ENCODE measurements around the gene MGMT. TPM values are rescaled to one million over a fixed set of nuclear protein-coding genes. Genes with fewer than 3 reads are reported as not detected.

The MGMT gene
- polyA plus RNA-seq, 4 donors: 9.8 to 22.4 (median 17.9) TPM

DNA sequence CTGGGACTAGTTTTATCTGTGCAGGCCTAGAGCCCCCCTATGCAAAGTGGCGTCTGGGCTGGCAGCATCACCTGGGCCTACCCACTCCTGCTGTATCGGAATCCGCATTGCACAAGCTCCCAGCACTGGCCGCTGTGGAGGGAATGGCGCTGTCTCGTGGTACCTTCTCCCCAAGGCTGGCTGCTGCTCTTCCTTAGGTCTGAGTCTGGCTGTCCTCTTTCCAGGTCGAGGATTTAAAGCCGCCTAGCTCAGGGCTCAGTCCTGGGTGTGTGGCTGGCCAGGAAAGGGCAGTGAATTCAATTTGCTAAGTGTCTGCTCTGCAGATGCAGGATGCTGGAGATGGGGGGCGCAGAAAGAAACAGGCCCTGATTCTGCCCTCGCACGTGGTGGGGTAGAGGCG lies 44.7 kb downstream of the MGMT start:
- DNase-seq (no peak), FAIRE-seq (no peak)
- Histone ChIP-seq H3K4me3 (ENCODE audit: low read depth in 1 of 3, low read length in 3 of 3) (no peak overlapping the region), H3K9me3 (ENCODE audit: control insufficient read depth in 2 of 2, insufficient read depth in 1 of 2, low read depth in 1 of 2, low read length in 1 of 2) (peaks cover 0 to 33% of the 10 kb centered on the region in 2 donors), H3K4me1 (ENCODE audit: control insufficient read depth in 3 of 3, insufficient read depth in 2 of 3, low read depth in 1 of 3, low read length in 2 of 3) (peaks cover 0 to 2% (median 0%) of the 10 kb centered on the region in 3 donors), H3K27me3 (ENCODE audit: control insufficient read depth in 3 of 3, insufficient read depth in 3 of 3, low read length in 3 of 3) (no peaks in the 10 kb centered on the region), H3K36me3 (ENCODE audit: control insufficient read depth in 3 of 3, insufficient read depth in 2 of 3, low read depth in 1 of 3, low read length in 3 of 3) (peaks cover 0 to 3% (median 0%) of the 10 kb centered on the region in 3 donors), H3K27ac (ENCODE audit: low read depth in 1 of 3, low read length in 2 of 3) (no peak overlapping the region)
- 95 to 96% (median 95%) methylated on average over 12 of the region's 12 CpGs for WGBS, 3 donors

DNA sequence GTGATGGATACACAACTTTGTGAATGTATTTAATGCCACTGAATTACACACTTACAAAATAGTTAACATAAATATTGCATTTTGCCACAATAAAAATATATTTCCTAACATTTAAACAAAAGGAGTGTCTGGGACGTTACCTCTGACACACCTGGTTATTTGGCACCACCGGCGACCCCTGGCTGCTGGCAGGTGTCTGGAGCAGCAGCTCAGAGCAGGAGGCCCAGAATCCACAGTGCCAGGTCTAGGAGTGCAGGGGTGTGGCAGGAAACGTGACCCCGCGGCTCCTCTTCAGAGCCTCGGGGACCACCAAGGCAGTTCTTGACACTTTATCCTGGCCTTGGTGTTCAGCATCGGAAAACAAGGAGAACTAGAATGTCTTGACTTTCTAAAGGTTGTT lies 46.3 kb downstream of the MGMT start:
- H3K9me3 ChIP-seq (ENCODE audit: control insufficient read depth in 2 of 2, insufficient read depth in 1 of 2, low read depth in 1 of 2, low read length in 1 of 2): peaks cover 0 to 24% of the 10 kb centered on the region in 2 donors
- DNase-seq: no peak
- peaks cover 0 to 2% (median 0%) of the 10 kb centered on the region in 3 donors for H3K4me1 ChIP-seq (ENCODE audit: control insufficient read depth in 3 of 3, insufficient read depth in 2 of 3, low read depth in 1 of 3, low read length in 2 of 3)
- no peak overlapping the region for H3K27ac ChIP-seq (ENCODE audit: low read depth in 1 of 3, low read length in 2 of 3)
- no peak overlapping the region for H3K4me3 ChIP-seq (ENCODE audit: low read depth in 1 of 3, low read length in 3 of 3)
- whole genome bisulfite sequencing, 3 donors: 65 to 74% (median 67%) methylated on average over 8 of the region's 8 CpGs
- no peaks in the 10 kb centered on the region for H3K27me3 ChIP-seq (ENCODE audit: control insufficient read depth in 3 of 3, insufficient read depth in 3 of 3, low read length in 3 of 3)
- FAIRE-seq: no peak
- peaks cover 0 to 7% (median 0%) of the 10 kb centered on the region in 3 donors for H3K36me3 ChIP-seq (ENCODE audit: control insufficient read depth in 3 of 3, insufficient read depth in 2 of 3, low read depth in 1 of 3, low read length in 3 of 3)

DNA sequence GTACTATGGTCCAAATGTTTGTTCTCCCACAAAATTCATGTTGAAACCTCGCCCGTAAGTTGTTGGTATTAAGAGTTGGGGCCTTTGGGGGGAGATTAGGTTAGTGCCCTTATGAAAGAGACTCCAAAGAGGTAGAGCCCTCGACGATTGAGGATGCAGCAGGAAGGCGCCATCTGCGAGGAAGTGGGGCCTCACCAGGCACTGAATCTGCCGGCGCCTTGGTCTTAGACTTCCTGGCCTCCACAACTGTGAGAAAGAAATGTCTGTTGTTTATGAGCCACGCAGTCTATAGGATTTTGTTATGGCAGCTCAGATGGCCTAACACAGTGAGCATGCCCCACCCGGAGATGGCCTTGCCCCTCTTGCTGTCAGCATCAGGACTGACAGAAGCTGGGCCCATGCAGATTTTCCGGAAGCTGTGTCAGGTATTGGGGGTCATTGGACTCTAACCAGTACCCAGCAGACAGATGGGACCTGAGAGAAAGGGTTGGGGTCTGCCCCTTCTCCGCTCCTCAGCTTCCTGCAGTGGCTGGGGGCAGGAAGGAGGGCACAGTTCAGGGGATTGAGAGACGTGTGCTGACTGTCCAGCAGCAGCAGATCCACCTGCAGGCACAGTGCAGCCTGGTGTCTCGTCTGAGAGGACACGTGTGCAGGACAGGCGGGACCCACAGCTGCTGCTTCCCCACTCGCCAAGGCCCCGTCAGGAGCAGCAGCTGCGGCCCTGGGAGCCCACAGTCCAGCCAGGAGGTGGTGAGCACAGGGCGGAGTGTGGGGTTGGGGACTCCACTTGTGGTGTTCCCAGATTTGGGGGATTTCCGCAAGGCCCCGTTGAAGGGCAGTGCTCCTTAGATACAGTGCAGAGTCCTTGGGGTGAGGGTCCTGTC lies 47.8 kb downstream of the MGMT start:
- WGBS, 3 donors: 84 to 90% (median 85%) methylated on average over 22 of the region's 22 CpGs
- no peak for DNase-seq

DNA sequence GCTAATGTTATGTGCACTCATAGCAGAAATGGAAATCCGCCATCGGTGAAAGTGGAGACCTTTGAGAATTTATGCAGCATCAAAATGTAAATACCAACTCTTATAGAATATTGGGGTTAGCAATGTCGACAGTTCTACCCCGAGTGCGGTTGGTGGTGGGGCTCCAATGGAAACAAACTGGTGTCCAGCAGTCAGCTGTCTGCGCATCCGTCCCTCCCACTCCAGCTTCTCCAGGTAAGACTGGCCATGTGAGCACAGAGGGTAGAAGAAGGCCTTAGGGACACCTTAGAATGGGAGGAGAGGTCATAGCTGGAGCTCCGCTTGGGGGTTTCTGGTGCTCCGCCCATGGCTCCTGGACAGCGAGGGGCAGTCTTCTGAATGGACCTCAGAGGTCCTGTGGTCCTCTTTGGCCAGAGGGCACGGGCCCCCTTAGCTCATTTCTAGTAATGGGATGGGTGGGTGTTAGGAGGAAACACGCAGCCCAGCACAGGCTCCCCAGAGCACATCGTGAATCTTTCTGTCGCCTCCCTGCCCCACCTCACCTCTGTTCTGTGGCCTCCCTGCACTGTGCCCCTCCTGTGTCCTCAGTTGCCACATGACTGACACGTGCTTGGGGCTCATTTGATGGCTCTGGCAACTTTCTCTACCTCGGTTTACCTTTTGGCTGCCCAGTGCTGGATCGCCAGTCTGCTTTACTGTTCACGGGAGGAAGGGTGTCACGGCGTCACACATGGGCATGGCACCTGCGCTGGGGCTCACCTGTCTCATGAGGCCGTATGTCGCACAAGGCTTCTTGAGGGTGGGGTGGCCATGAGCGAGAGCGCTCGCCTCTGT lies 50.0 kb downstream of the MGMT start:
- H3K27me3 ChIP-seq (ENCODE audit: control insufficient read depth in 3 of 3, insufficient read depth in 3 of 3, low read length in 3 of 3): no peaks in the 10 kb centered on the region
- no peak for DNase-seq
- peaks cover 0 to 20% of the 10 kb centered on the region in 2 donors for H3K9me3 ChIP-seq (ENCODE audit: control insufficient read depth in 2 of 2, insufficient read depth in 1 of 2, low read depth in 1 of 2, low read length in 1 of 2)
- FAIRE-seq: no peak
- H3K4me3 ChIP-seq (ENCODE audit: low read depth in 1 of 3, low read length in 3 of 3): no peak overlapping the region
- H3K36me3 ChIP-seq (ENCODE audit: control insufficient read depth in 3 of 3, insufficient read depth in 2 of 3, low read depth in 1 of 3, low read length in 3 of 3): peaks cover 0 to 10% (median 0%) of the 10 kb centered on the region in 3 donors
- H3K4me1 ChIP-seq (ENCODE audit: control insufficient read depth in 3 of 3, insufficient read depth in 2 of 3, low read depth in 1 of 3, low read length in 2 of 3): peaks cover 0 to 2% (median 0%) of the 10 kb centered on the region in 3 donors
- 93 to 97% (median 94%) methylated on average over 26 of the region's 26 CpGs for WGBS, 3 donors
- H3K27ac ChIP-seq (ENCODE audit: low read depth in 1 of 3, low read length in 2 of 3): no peak overlapping the region

More for the DNA sequence above, 47.8 kb downstream of the MGMT start:
- Histone ChIP-seq H3K27ac (ENCODE audit: low read depth in 1 of 3, low read length in 2 of 3) (no peak overlapping the region), H3K4me3 (ENCODE audit: low read depth in 1 of 3, low read length in 3 of 3) (no peak overlapping the region), H3K36me3 (ENCODE audit: control insufficient read depth in 3 of 3, insufficient read depth in 2 of 3, low read depth in 1 of 3, low read length in 3 of 3) (peaks cover 0 to 6% (median 0%) of the 10 kb centered on the region in 3 donors), H3K4me1 (ENCODE audit: control insufficient read depth in 3 of 3, insufficient read depth in 2 of 3, low read depth in 1 of 3, low read length in 2 of 3) (peaks cover 0 to 2% (median 0%) of the 10 kb centered on the region in 3 donors), H3K27me3 (ENCODE audit: control insufficient read depth in 3 of 3, insufficient read depth in 3 of 3, low read length in 3 of 3) (no peaks in the 10 kb centered on the region), H3K9me3 (ENCODE audit: control insufficient read depth in 2 of 2, insufficient read depth in 1 of 2, low read depth in 1 of 2, low read length in 1 of 2) (peaks cover 0 to 23% of the 10 kb centered on the region in 2 donors)
- FAIRE-seq: no peak

DNA sequence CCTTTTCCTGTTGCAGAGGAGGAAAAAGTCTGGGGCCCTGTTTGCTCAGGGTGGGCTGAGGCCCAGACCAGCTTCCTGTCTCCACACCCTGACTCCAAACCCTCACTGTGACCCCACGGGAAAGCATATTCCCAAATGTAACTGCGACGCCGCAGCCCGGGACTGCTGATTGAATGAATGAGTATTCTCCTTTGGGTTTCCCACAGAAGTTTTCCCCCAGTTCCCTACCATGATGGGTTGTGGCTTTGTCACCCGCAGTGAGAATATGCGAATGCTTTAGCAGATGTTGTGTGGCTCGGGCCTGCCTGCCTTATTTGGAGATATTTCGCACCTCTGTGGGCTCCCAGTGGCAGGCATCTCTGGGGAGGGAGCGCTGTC lies 50.6 kb downstream of the MGMT start:
- FAIRE-seq (no peak), DNase-seq (no peak)
- peaks cover 0 to 10% (median 0%) of the 10 kb centered on the region in 3 donors for H3K36me3 ChIP-seq (ENCODE audit: control insufficient read depth in 3 of 3, insufficient read depth in 2 of 3, low read depth in 1 of 3, low read length in 3 of 3)
- no peak overlapping the region for H3K27ac ChIP-seq (ENCODE audit: low read depth in 1 of 3, low read length in 2 of 3)
- WGBS, 3 donors: 73 to 88% (median 81%) methylated on average over 10 of the region's 10 CpGs
- peaks cover 0 to 20% of the 10 kb centered on the region in 2 donors for H3K9me3 ChIP-seq (ENCODE audit: control insufficient read depth in 2 of 2, insufficient read depth in 1 of 2, low read depth in 1 of 2, low read length in 1 of 2)
- H3K4me1 ChIP-seq (ENCODE audit: control insufficient read depth in 3 of 3, insufficient read depth in 2 of 3, low read depth in 1 of 3, low read length in 2 of 3): peaks cover 0 to 2% (median 0%) of the 10 kb centered on the region in 3 donors
- H3K27me3 ChIP-seq (ENCODE audit: control insufficient read depth in 3 of 3, insufficient read depth in 3 of 3, low read length in 3 of 3): no peaks in the 10 kb centered on the region
- no peak overlapping the region for H3K4me3 ChIP-seq (ENCODE audit: low read depth in 1 of 3, low read length in 3 of 3)

DNA sequence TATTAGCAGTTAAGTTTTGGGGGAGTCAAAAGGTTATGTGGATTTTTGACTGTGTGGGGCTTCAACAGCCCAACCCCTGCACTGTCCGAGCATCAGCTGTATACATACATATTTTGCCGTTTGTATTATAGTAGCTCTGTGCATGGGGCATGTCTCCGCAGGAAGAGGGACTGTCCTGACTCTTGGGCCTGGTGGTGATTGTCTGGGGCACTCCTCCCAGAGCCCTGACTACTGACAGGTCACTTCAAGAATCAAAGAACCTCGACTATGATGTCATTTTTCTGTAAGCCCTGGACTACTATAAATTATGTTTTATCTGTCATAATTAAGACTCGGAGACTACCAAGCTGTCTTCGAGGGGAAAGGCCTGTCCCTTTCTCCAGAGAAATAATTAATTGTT lies 51.8 kb downstream of the MGMT start:
- Histone ChIP-seq H3K4me1 (ENCODE audit: control insufficient read depth in 3 of 3, insufficient read depth in 2 of 3, low read depth in 1 of 3, low read length in 2 of 3) (no peaks in the 10 kb centered on the region), H3K27me3 (ENCODE audit: control insufficient read depth in 3 of 3, insufficient read depth in 3 of 3, low read length in 3 of 3) (no peaks in the 10 kb centered on the region), H3K36me3 (ENCODE audit: control insufficient read depth in 3 of 3, insufficient read depth in 2 of 3, low read depth in 1 of 3, low read length in 3 of 3) (peaks cover 0 to 10% (median 0%) of the 10 kb centered on the region in 3 donors), H3K27ac (ENCODE audit: low read depth in 1 of 3, low read length in 2 of 3) (no peak overlapping the region), H3K4me3 (ENCODE audit: low read depth in 1 of 3, low read length in 3 of 3) (no peak overlapping the region), H3K9me3 (ENCODE audit: control insufficient read depth in 2 of 2, insufficient read depth in 1 of 2, low read depth in 1 of 2, low read length in 1 of 2) (peaks cover 0 to 20% of the 10 kb centered on the region in 2 donors)
- WGBS, 3 donors: 63 to 71% (median 65%) methylated on average over 6 of the region's 6 CpGs
- FAIRE-seq: no peak
- DNase-seq: no peak

DNA sequence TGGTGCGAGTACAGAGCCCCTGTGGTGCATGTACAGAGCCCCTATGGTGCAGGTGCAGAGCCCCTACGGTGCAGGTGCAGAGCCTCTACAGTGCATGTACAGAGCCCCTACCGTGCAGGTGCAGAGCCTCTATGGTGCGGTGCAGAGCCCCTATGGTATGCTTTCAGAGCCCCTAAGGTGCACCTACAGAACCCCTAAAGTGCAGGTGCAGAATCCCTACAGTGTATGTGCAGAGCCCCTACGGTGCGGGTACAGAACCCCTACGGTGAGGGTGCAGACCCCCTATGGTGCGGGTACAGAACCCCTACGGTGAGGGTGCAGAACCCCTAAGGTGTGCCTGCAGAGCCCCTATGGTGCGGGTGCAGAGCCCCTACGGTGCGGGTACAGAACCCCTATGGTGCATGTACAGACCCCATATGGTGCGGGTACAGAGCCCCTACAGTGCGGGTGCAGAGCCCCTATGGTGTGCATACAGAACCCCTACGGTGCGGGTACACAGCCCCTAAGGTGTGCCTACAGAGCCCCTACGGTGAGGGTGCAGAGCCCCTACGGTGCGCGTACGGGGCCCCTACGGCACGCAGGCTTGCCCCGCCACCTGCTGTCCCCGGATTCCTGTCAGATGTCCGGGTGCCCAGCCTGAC lies 53.5 kb downstream of the MGMT start:
- WGBS, 3 donors: 92 to 97% (median 95%) methylated on average over 26 of the region's 26 CpGs

More for the DNA sequence above, 53.5 kb downstream of the MGMT start:
- peaks cover 0 to 17% of the 10 kb centered on the region in 2 donors for H3K9me3 ChIP-seq (ENCODE audit: control insufficient read depth in 2 of 2, insufficient read depth in 1 of 2, low read depth in 1 of 2, low read length in 1 of 2)
- DNase-seq (no peak), FAIRE-seq (no peak)
- peaks cover 0 to 10% (median 0%) of the 10 kb centered on the region in 3 donors for H3K36me3 ChIP-seq (ENCODE audit: control insufficient read depth in 3 of 3, insufficient read depth in 2 of 3, low read depth in 1 of 3, low read length in 3 of 3)
- H3K27ac ChIP-seq (ENCODE audit: low read depth in 1 of 3, low read length in 2 of 3): no peak overlapping the region
- no peak overlapping the region for H3K4me3 ChIP-seq (ENCODE audit: low read depth in 1 of 3, low read length in 3 of 3)
- H3K27me3 ChIP-seq (ENCODE audit: control insufficient read depth in 3 of 3, insufficient read depth in 3 of 3, low read length in 3 of 3): no peaks in the 10 kb centered on the region
- no peaks in the 10 kb centered on the region for H3K4me1 ChIP-seq (ENCODE audit: control insufficient read depth in 3 of 3, insufficient read depth in 2 of 3, low read depth in 1 of 3, low read length in 2 of 3)
